Posterior cingulate gyrus (tissue), 11 donors: ENCODE measurements around the gene DOCK2.

Experiments used
- DNase-seq, 10 donors: peaks; one replicate each; pipeline versions ENCODE4 v3.0.0 to v3.0.0-alpha.2; 2020 to 2021; ENCODE audit warnings: mixed read lengths in 3 of 10
- intact Hi-C: fragments of 100-400 bp; cut with DNase I; formaldehyde crosslinking; loops from one replicate; pipeline ENCODE4 v1.15.1; 2023

Gene DOCK2

DNA sequence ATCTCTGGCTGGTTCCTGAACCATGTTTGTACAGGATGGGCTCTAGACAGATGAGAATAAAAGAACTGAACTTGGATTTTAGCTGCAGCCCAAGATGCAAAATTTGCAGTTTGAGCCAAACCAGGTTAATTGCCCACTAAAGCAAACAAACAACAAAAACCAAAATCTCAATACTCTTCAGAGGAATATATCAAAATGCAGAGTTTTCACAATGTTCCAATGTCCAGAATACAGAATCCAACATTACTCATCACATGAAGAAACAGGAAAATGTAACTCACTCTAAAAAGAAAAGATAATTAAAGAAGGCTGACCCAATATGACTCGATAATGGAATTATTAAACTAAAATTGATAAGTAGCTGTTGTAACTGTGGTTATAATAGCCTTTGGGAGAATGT is 489.0 kb downstream of the DOCK2 start:
- intact Hi-C loops: no loop called here
- no peak for DNase-seq

GRCh38 chr5:170126626-170127025 is 489.6 kb downstream of the DOCK2 start:
- intact Hi-C loops: no loop called here
- DNase-seq: no peak

DNA sequence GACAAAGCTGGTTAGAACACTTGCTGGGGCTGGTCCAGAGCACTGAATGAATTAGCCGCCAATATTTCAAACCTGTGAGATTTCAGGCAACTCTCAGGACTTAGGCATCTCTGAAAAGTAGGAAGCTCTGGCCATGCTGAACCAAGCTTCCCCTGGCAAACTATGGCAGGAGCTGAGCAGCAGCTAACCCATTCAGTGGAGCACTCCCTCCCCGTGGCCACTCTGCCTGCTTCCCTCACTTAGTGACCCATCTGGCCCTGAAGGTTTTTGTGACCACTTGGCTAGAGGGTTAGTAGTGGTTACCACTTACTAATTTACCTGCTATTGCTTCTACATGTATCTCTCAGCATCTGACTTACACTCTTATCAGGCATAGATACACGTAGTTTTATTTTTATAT is 494.2 kb downstream of the DOCK2 start:
- no peak for DNase-seq
- intact Hi-C loops: no loop called here

- intact Hi-C loops: no loop called here
- DNase-seq: no peak
Measured at GRCh38 chr5:170132269-170132975, 495.3 kb downstream of the DOCK2 start.
